PC-9 (cell line): Measurements from ENCODE around the gene HNRNPK. TPM values are rescaled to one million over a fixed set of nuclear protein-coding genes. Genes with fewer than 3 reads are reported as not detected.
A peak's percentile ranks its signal among the peaks of the same experiment; 100 is the strongest.

Experiments
- BruUV-seq: library from RNA; stranded (reverse); fragments of 400-500 nt; replicated peaks from 2 replicates; lab custom pipeline; 2021; lab: Mats Ljungman, UMichigan
- CTCF ChIA-PET: fragments of 300-600 bp; sonication (Branson Sonifier 250); formaldehyde crosslinking; loops from one replicate; lab custom pipeline; 2022; ENCODE audit warnings: antibody characterized with exemption; lab: Charles Lee
- POLR2A ChIA-PET: fragments of 300-600 bp; sonication (Branson Sonifier 250); formaldehyde crosslinking; loops from one replicate; lab custom pipeline; 2022; ENCODE audit warnings: antibody characterized with exemption; ENCODE audit not compliant: unreplicated experiment; lab: Charles Lee
- DNase-seq, 2 experiments: peaks; one replicate each; pipeline versions ENCODE4 v3.0.0 to v3.0.0-alpha.2; 2015 to 2022; ENCODE audit warnings: mixed read lengths in 1 of 2
- H2AFZ ChIP-seq: fragments of 200-600 bp; sonication (generic); 2 replicates; pipeline ENCODE4 v1.8.1; 2017; ENCODE audit warnings: antibody characterized with exemption
- H3F3A ChIP-seq: fragments of 200-600 bp; sonication (generic); 2 replicates; pipeline ENCODE4 v1.8.1; 2017; ENCODE audit warnings: antibody characterized with exemption, mild to moderate bottlenecking, low read depth; ENCODE audit not compliant: insufficient read depth
- H3K27ac ChIP-seq: fragments of 200-600 bp; sonication (generic); 2 replicates; pipeline ENCODE4 v1.6.1; 2016; ENCODE audit warnings: mixed run types
- H3K27me3 ChIP-seq: fragments of 200-600 bp; sonication (generic); 2 replicates; pipeline ENCODE4 v1.6.1; 2016; ENCODE audit warnings: low read depth, mixed run types; ENCODE audit not compliant: insufficient read depth
- H3K36me3 ChIP-seq: fragments of 200-600 bp; sonication (generic); 2 replicates; pipeline ENCODE4 v1.6.1; 2016; ENCODE audit warnings: low read depth, mixed run types
- H3K4me1 ChIP-seq: fragments of 200-600 bp; sonication (generic); replicated peaks from 2 replicates; pipeline ENCODE4 v1.6.1; 2016; ENCODE audit warnings: mixed run types; ENCODE audit not compliant: insufficient read depth
- H3K4me2 ChIP-seq: fragments of 200-600 bp; sonication (generic); 2 replicates; pipeline ENCODE4 v1.6.1; 2017; ENCODE audit warnings: mixed run types
- H3K4me3 ChIP-seq: fragments of 200-600 bp; sonication (generic); 2 replicates; pipeline ENCODE4 v1.6.1; 2016; ENCODE audit warnings: mixed run types
- H3K79me2 ChIP-seq: fragments of 200-600 bp; sonication (generic); 2 replicates; pipeline ENCODE4 v1.6.1; 2017; ENCODE audit warnings: low read depth, mixed run types
- H3K9me2 ChIP-seq: fragments of 200-600 bp; sonication (generic); 2 replicates; pipeline ENCODE4 v1.8.1; 2017; ENCODE audit warnings: mild to moderate bottlenecking; ENCODE audit not compliant: insufficient read depth
- H3K9me3 ChIP-seq: fragments of 200-600 bp; sonication (generic); 2 replicates; pipeline ENCODE4 v1.8.1; 2016; ENCODE audit warnings: low read depth; ENCODE audit not compliant: insufficient read depth
- H4K20me1 ChIP-seq: fragments of 200-600 bp; sonication (generic); 2 replicates; pipeline ENCODE4 v1.8.1; 2017; ENCODE audit not compliant: insufficient read depth
- EZH2 ChIP-seq: fragments of 200-600 bp; sonication (generic); IDR thresholded peaks from 2 replicates; pipeline ENCODE4 v1.8.0; 2017; ENCODE audit warnings: antibody characterized with exemption, low read depth
- intact Hi-C: fragments of 100-400 bp; cut with micrococcal nuclease; formaldehyde crosslinking; loops from one replicate; pipeline ENCODE4 v1.10.0; 2022; ENCODE audit not compliant: unreplicated experiment
- total RNA-seq: library from RNA; stranded (reverse); gene quantifications from 2 replicates; pipeline ENCODE4 v1.2.3, GENCODE V29; 2021
- TF ChIP-seq, protein P1 (sequence below): fragments of 200-600 bp; sonication (generic); conservative IDR thresholded peaks from 2 replicates; pipeline ENCODE4 v1.6.1; 2017; ENCODE audit warnings: mixed run types, antibody characterized with exemption, mild to moderate bottlenecking, moderate library complexity

HNRNPK gene
- total RNA-seq, 1 experiment from 2014 or later, result 583 TPM

DNA sequence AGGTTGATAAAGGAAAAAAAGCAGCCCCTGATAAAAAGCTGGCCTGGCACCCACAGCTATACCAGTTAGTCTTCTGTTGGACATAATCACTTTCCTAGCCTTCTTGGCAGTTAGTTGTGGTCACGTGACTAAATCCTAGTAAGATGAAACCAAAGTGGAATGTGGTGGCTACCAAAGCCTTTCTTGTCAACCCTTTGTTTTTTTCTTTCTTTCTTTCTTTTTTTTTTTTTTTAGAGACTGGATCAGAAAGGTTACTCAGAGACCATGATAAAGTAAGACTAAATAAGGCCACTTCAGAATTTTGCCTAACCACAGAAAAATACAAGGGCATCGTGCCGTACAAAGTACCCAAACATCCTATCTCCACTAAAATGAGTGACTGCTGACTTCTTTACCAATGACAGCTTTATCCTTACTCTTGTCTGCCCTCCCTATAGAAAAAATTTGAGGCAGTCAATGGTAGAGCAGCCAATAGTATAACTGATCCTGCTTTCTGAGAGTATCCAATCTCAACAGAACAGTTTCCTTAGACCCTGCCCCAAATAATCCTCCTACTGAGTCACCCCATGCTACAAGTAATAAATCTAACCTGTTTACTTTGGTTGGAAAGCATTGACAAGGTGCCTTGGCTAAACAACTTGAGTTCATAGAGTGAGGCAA is 44.6 kb downstream of the HNRNPK start:
- H3K27ac ChIP-seq, result 0 out of 2 replicates have a peak overlapping the region, but pooled peaks have one; percentile 15
- no peaks in the 10 kb centered on the region for H3K9me2 ChIP-seq
- H4K20me1 ChIP-seq, result no peaks in the 10 kb centered on the region
- H3K4me3 ChIP-seq, result no peak overlapping the region
- no peaks in the 10 kb centered on the region for H3K36me3 ChIP-seq
- BruUV-seq, result no TSS peak
- ChIA-PET POLR2A (interaction anchor here (0.5 to 1.1 kb wide), 3 partner anchors 14 to 45 kb away, joined by 4 to 5 read pairs (median 4); partner anchors contain the start of genes KIF27 and RMI1), CTCF (interaction anchor here (0.5 to 0.7 kb wide), 3 partner anchors 9 to 382 kb away, joined by 5 to 7 read pairs (median 5); no protein-coding TSS in a partner anchor)
- H3K79me2 ChIP-seq, result no peaks in the 10 kb centered on the region
- H3K4me1 ChIP-seq, result peaks cover 23% of the 10 kb centered on the region
- peak overlapping the region; percentile 45 for H3K4me2 ChIP-seq
- no peaks in the 10 kb centered on the region for H3K27me3 ChIP-seq
- peak; percentile 50 to 76 for DNase-seq
- TF ChIP-seq, protein P1, sequence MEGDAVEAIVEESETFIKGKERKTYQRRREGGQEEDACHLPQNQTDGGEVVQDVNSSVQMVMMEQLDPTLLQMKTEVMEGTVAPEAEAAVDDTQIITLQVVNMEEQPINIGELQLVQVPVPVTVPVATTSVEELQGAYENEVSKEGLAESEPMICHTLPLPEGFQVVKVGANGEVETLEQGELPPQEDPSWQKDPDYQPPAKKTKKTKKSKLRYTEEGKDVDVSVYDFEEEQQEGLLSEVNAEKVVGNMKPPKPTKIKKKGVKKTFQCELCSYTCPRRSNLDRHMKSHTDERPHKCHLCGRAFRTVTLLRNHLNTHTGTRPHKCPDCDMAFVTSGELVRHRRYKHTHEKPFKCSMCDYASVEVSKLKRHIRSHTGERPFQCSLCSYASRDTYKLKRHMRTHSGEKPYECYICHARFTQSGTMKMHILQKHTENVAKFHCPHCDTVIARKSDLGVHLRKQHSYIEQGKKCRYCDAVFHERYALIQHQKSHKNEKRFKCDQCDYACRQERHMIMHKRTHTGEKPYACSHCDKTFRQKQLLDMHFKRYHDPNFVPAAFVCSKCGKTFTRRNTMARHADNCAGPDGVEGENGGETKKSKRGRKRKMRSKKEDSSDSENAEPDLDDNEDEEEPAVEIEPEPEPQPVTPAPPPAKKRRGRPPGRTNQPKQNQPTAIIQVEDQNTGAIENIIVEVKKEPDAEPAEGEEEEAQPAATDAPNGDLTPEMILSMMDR, result no peak
- no peak for TF ChIP-seq EZH2
- intact Hi-C loops, result loop anchor here (1.0 to 2.0 kb wide), 2 partner anchors 45 to 247 kb away; partner anchors contain the start of genes HNRNPK and RMI1
- peaks cover 14% of the 10 kb centered on the region; the same call in 1 of the 2 replicates for H3F3A ChIP-seq
- no peak overlapping the region for H2AFZ ChIP-seq
- no peaks in the 10 kb centered on the region for H3K9me3 ChIP-seq

DNA sequence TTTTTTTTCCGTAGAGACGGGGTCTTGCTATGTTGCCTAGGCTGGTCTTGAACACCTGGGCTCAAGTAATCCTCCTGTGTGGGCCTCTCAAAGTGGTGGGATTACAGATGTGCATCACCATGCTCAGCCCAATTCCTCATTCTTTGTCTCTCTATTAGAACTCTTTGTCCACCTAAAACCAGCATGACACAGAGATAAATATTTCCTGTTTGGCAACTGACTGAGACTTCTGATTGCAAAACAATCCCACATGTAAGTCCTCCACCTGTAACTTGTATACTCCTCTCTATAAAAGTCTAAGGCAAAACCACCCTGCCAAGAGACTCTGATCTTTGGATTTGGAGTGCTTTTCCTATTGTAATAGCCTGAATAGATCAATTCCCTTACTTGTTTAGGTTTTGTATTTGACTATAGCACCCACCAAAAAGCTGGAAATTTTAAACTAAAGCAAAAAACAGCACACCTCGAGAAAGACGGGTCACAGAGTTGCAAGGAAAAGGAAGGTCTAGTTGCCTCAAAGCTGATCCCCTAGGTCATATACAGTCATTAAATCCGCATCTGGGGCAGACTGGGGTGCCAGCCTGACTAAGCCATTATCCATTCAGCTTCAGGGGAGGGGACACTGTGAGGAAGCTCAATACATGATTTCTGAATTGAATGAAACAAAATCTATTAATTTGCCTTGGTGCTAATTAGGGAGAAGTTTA is 45.3 kb downstream of the HNRNPK start:
- no TSS peak for BruUV-seq

More for the DNA sequence above, 45.3 kb downstream of the HNRNPK start:
- no peaks in the 10 kb centered on the region for H3K79me2 ChIP-seq
- no peaks in the 10 kb centered on the region for H3K27me3 ChIP-seq
- peak; percentile 19 to 90 for DNase-seq
- peak overlapping the region; percentile 45 for H3K4me2 ChIP-seq
- peak overlapping the region; percentile 15; the same call in 1 of the 2 replicates for H3K27ac ChIP-seq
- H3K4me1 ChIP-seq, result peaks cover 23% of the 10 kb centered on the region
- H3K9me3 ChIP-seq, result no peaks in the 10 kb centered on the region
- no peaks in the 10 kb centered on the region for H3K9me2 ChIP-seq
- intact Hi-C loops, result loop anchor here (1.0 to 2.0 kb wide), 3 partner anchors 13 to 248 kb away; partner anchors contain the start of genes HNRNPK, KIF27 and RMI1
- POLR2A ChIA-PET, result interaction anchor here (0.5 to 1.1 kb wide), 3 partner anchors 13 to 46 kb away, joined by 4 to 5 read pairs (median 4); partner anchors contain the start of genes KIF27 and RMI1
- peaks cover 14% of the 10 kb centered on the region; the same call in 1 of the 2 replicates for H3F3A ChIP-seq
- TF ChIP-seq EZH2, result no peak
- TF ChIP-seq, protein P1, result no peak
- no peak overlapping the region for H3K4me3 ChIP-seq
- H4K20me1 ChIP-seq, result no peaks in the 10 kb centered on the region
- H3K36me3 ChIP-seq, result no peaks in the 10 kb centered on the region
- CTCF ChIA-PET, result interaction anchor here (0.5 to 0.7 kb wide), 3 partner anchors 9 to 383 kb away, joined by 5 to 7 read pairs (median 5); no protein-coding TSS in a partner anchor
- no peak overlapping the region for H2AFZ ChIP-seq
